Neuronal stem cell (in vitro differentiated cells): ENCODE measurements around the gene TUBB4B.
"Not testable (repeated sequence)": the region's sequence is repeated elsewhere in the genome, so short reads cannot be mapped to it uniquely, and the experiment has no call there.

Experiments used
- DNase-seq: peaks from one replicate; pipeline ENCODE4 v3.0.0-alpha.2; 2013; ENCODE audit warnings: low spot score
- H2AFZ ChIP-seq: one replicate; pipeline ENCODE4 v1.6.1; 2013; ENCODE audit warnings: mild to moderate bottlenecking, low read length, inconsistent platforms
- H2AK5ac ChIP-seq: 2 replicates; pipeline ENCODE4 v1.6.1; 2013; ENCODE audit warnings: low read depth, mild to moderate bottlenecking, inconsistent platforms, low read length, moderate library complexity, mixed read lengths
- H2BK120ac ChIP-seq: 2 replicates; pipeline ENCODE4 v1.6.1; 2013; ENCODE audit warnings: low read depth, mild to moderate bottlenecking, inconsistent platforms, low read length, moderate library complexity, mixed read lengths
- H2BK12ac ChIP-seq: one replicate; pipeline ENCODE4 v1.6.1; 2013; ENCODE audit warnings: low read length, inconsistent platforms
- H2BK15ac ChIP-seq: 2 replicates; pipeline ENCODE4 v1.6.1; 2013; ENCODE audit warnings: mild to moderate bottlenecking, low read length, inconsistent platforms, mixed read lengths
- H2BK5ac ChIP-seq: one replicate; pipeline ENCODE4 v1.6.1; 2013; ENCODE audit warnings: inconsistent platforms, mild to moderate bottlenecking, low read length, moderate library complexity
- H3K14ac ChIP-seq: one replicate; pipeline ENCODE4 v1.6.1; 2013; ENCODE audit warnings: low read length, inconsistent platforms
- H3K18ac ChIP-seq: 2 replicates; pipeline ENCODE4 v1.6.1; 2013; ENCODE audit warnings: low read length, inconsistent platforms
- H3K23ac ChIP-seq: 2 replicates; pipeline ENCODE4 v1.6.1; 2013; ENCODE audit warnings: low read depth, mild to moderate bottlenecking, mixed read lengths, low read length, inconsistent platforms; ENCODE audit not compliant: poor library complexity
- H3K27ac ChIP-seq: replicated peaks from 3 replicates; pipeline ENCODE4 v1.5.1; 2013; ENCODE audit warnings: low read length, inconsistent platforms
- H3K27me3 ChIP-seq, 3 experiments: 2 replicates each; pipeline ENCODE4 v1.6.1; 2013; ENCODE audit warnings: low read length in 3 of 3, mild to moderate bottlenecking in 2 of 3, inconsistent platforms in 1 of 3, low read depth in 1 of 3, mixed read lengths in 1 of 3, moderate library complexity in 1 of 3; ENCODE audit not compliant: control insufficient read depth in 3 of 3, insufficient read depth in 3 of 3
- H3K36me3 ChIP-seq, 2 donors: replicated peaks in 1 of 2; 2 replicates each; pipeline ENCODE4 v1.6.1; 2013; ENCODE audit warnings: low read length in 2 of 2; ENCODE audit not compliant: control insufficient read depth in 2 of 2, insufficient read depth in 2 of 2
- H3K4ac ChIP-seq: 2 replicates; pipeline ENCODE4 v1.6.1; 2013; ENCODE audit warnings: inconsistent platforms, mild to moderate bottlenecking, low read length, moderate library complexity
- H3K4me1 ChIP-seq, 2 donors: 1 replicate in 1 of 2; 2 replicates in 1 of 2; pipeline ENCODE4 v1.6.1; 2013; ENCODE audit warnings: low read length in 2 of 2, low read depth in 1 of 2; ENCODE audit not compliant: control insufficient read depth in 2 of 2, insufficient read depth in 1 of 2
- H3K4me2 ChIP-seq: one replicate; pipeline ENCODE4 v1.6.1; 2013; ENCODE audit warnings: mild to moderate bottlenecking, low read length, inconsistent platforms; ENCODE audit not compliant: insufficient read depth, poor library complexity, severe bottlenecking
- H3K4me3 ChIP-seq, 2 donors: 2 replicates each; pipeline ENCODE4 v1.5.1; 2013; ENCODE audit warnings: low read length in 2 of 2, mild to moderate bottlenecking in 2 of 2, inconsistent platforms in 1 of 2, moderate library complexity in 1 of 2
- H3K79me1 ChIP-seq: one replicate; pipeline ENCODE4 v1.6.1; 2013; ENCODE audit warnings: low read depth, mild to moderate bottlenecking, inconsistent platforms, low read length, moderate library complexity
- H3K9ac ChIP-seq: one replicate; pipeline ENCODE4 v1.6.1; 2013; ENCODE audit warnings: mild to moderate bottlenecking, low read depth, low read length, inconsistent platforms; ENCODE audit not compliant: poor library complexity
- H3K9me3 ChIP-seq, 2 donors: replicated peaks in 1 of 2; 2 replicates each; pipeline versions ENCODE3 to v1.6.1; 2013; ENCODE audit warnings: low read length in 2 of 2, mild to moderate bottlenecking in 2 of 2, inconsistent platforms in 1 of 2, low read depth in 1 of 2, mixed read lengths in 1 of 2, moderate library complexity in 1 of 2; ENCODE audit not compliant: control insufficient read depth in 2 of 2, insufficient read depth in 1 of 2
- H4K8ac ChIP-seq: one replicate; pipeline ENCODE4 v1.6.1; 2013; ENCODE audit warnings: low read depth, mild to moderate bottlenecking, inconsistent platforms, low read length, moderate library complexity
- H4K91ac ChIP-seq: one replicate; pipeline ENCODE4 v1.6.1; 2013; ENCODE audit warnings: low read length, low read depth, mild to moderate bottlenecking, inconsistent platforms; ENCODE audit not compliant: poor library complexity
- WGBS, 2 donors: extraction: QIAGEN DNeasy Blood & Tissue Kit; methylation state at CpG; one replicate each; pipeline ENCODE4 v1.1.7; 2013; ENCODE audit warnings: missing lambda C conversion rate in 2 of 2, mixed read lengths in 1 of 2; ENCODE audit not compliant: insufficient read length in 2 of 2, insufficient replicate concordance in 1 of 2; ENCODE audit errors: extremely low coverage in 2 of 2; 5-methylcytosine and 5-hydroxymethylcytosine counted together

Gene TUBB4B

GRCh38 chr9:137255448-137256114 lies 14.5 kb downstream of the TUBB4B start:
- Histone ChIP-seq H4K8ac (peak overlapping the region; percentile 29), H3K36me3 (peaks cover 17 to 34% of the 10 kb centered on the region in 2 donors), H2BK12ac (no peak overlapping the region), H3K27me3 (no peaks in the 10 kb centered on the region), H3K4me2 (peak overlapping the region; percentile 80), H3K4me1 (peaks cover 19 to 44% of the 10 kb centered on the region in 2 donors), H3K79me1 (peaks cover 12% of the 10 kb centered on the region), H3K23ac (peak overlapping the region; percentile 70), H2BK120ac (no peak overlapping the region), H2BK15ac (peak overlapping the region; percentile 67), H3K27ac (no peak overlapping the region), H3K9ac (peak overlapping the region; percentile 97), H3K4me3 (peak overlapping the region; percentile 96 to 100), H3K18ac (peak overlapping the region; percentile 92), H4K91ac (no peak overlapping the region), H2AFZ (peak overlapping the region; percentile 96), H3K9me3 (no peaks in the 10 kb centered on the region), H3K14ac (no peak overlapping the region), H3K4ac (peak overlapping the region; percentile 38), H2BK5ac (peak overlapping the region; percentile 93), H2AK5ac (peak overlapping the region; percentile 76)
- no peak for DNase-seq
- WGBS, 2 donors = no CpG with 5 or more reads among the region's 51 CpGs

GRCh38 chr9:137256362-137256761 lies 15.3 kb downstream of the TUBB4B start:
- Histone ChIP-seq H3K9ac (peak overlapping the region; percentile 97), H3K4me3 (peak overlapping the region; percentile 96 to 100), H2BK120ac (no peak overlapping the region), H3K4me2 (peak overlapping the region; percentile 80), H4K91ac (no peak overlapping the region), H3K4me1 (peaks cover 14 to 36% of the 10 kb centered on the region in 2 donors), H3K14ac (no peak overlapping the region), H3K79me1 (peaks cover 12% of the 10 kb centered on the region), H3K27me3 (no peaks in the 10 kb centered on the region), H2BK5ac (no peak overlapping the region), H3K23ac (peak overlapping the region; percentile 70), H3K4ac (no peak overlapping the region), H3K9me3 (no peaks in the 10 kb centered on the region), H3K27ac (no peak overlapping the region), H4K8ac (no peak overlapping the region), H2BK12ac (no peak overlapping the region), H2BK15ac (no peak overlapping the region), H2AFZ (no peak overlapping the region), H2AK5ac (peak overlapping the region; percentile 76), H3K36me3 (peaks cover 17 to 34% of the 10 kb centered on the region in 2 donors), H3K18ac (no peak overlapping the region)
- no peak for DNase-seq
- no CpG with 5 or more reads among the region's 15 CpGs for WGBS, 2 donors

GRCh38 chr9:137256856-137257255 lies 15.8 kb downstream of the TUBB4B start:
- H2BK12ac ChIP-seq = no peak overlapping the region
- no peak overlapping the region for H3K4ac ChIP-seq
- no peak overlapping the region for H2BK120ac ChIP-seq
- no peak overlapping the region for H4K8ac ChIP-seq
- H3K23ac ChIP-seq = no peak overlapping the region
- H3K4me1 ChIP-seq = peaks cover 14 to 31% of the 10 kb centered on the region in 2 donors
- H3K4me2 ChIP-seq = no peak overlapping the region
- no peak for DNase-seq
- peak overlapping the region in 1 of 2 donors; percentile 100 for H3K4me3 ChIP-seq
- no peak overlapping the region for H2BK15ac ChIP-seq
- no peak overlapping the region for H2AFZ ChIP-seq
- no peak overlapping the region for H4K91ac ChIP-seq
- H3K9ac ChIP-seq = no peak overlapping the region
- H3K14ac ChIP-seq = no peak overlapping the region
- H3K18ac ChIP-seq = no peak overlapping the region
- H3K27me3 ChIP-seq = no peaks in the 10 kb centered on the region
- peaks cover 17 to 38% of the 10 kb centered on the region in 2 donors for H3K36me3 ChIP-seq
- no peak overlapping the region for H2AK5ac ChIP-seq
- H3K27ac ChIP-seq = no peak overlapping the region
- WGBS, 2 donors = no CpG with 5 or more reads among the region's 15 CpGs
- peaks cover 12% of the 10 kb centered on the region for H3K79me1 ChIP-seq
- no peak overlapping the region for H2BK5ac ChIP-seq
- no peaks in the 10 kb centered on the region for H3K9me3 ChIP-seq

GRCh38 chr9:137262173-137262908 lies 21.3 kb downstream of the TUBB4B start:
- H3K9ac ChIP-seq, H3K4ac ChIP-seq, H2BK12ac ChIP-seq, H3K18ac ChIP-seq, H3K4me2 ChIP-seq, H2BK5ac ChIP-seq, H4K91ac ChIP-seq, H3K79me1 ChIP-seq, H2BK120ac ChIP-seq, H3K27me3 ChIP-seq, H3K9me3 ChIP-seq, H2BK15ac ChIP-seq, H4K8ac ChIP-seq, H3K4me3 ChIP-seq, H2AK5ac ChIP-seq, H3K27ac ChIP-seq, H3K14ac ChIP-seq, H3K4me1 ChIP-seq, H3K23ac ChIP-seq, H2AFZ ChIP-seq, DNase-seq: not testable (repeated sequence)
- H3K36me3 ChIP-seq = peaks cover 35 to 73% of the 10 kb centered on the region in 2 donors
- WGBS, 2 donors = no CpG with 5 or more reads among the region's 15 CpGs
